ENCODE data around the gene PPDPF.

The PPDPF gene

GRCh38 chr20:63522091-63522868 is 1.7 kb downstream of the PPDPF start:
- DNase-seq (ENCODE audit: low read depth, low spot score): no peak

- DNase-seq (ENCODE audit: low read depth, low spot score): no peak
Measured at GRCh38 chr20:63522981-63523611, 2.5 kb downstream of the PPDPF start.

GRCh38 chr20:63525185-63525584 is 4.6 kb downstream of the PPDPF start:
- no peak for DNase-seq (ENCODE audit: low read depth, low spot score)

- DNase-seq (ENCODE audit: low read depth, low spot score): no peak
Measured at GRCh38 chr20:63525971-63526370, 5.4 kb downstream of the PPDPF start.

- no peak for DNase-seq (ENCODE audit: low read depth, low spot score)
Measured at GRCh38 chr20:63527184-63527583, 6.6 kb downstream of the PPDPF start.

- no peak for DNase-seq (ENCODE audit: low read depth, low spot score)
Measured at GRCh38 chr20:63529180-63529860, 8.8 kb downstream of the PPDPF start.

GRCh38 chr20:63529861-63530787 is 9.6 kb downstream of the PPDPF start:
- no peak for DNase-seq (ENCODE audit: low read depth, low spot score)

- no peak for DNase-seq (ENCODE audit: low read depth, low spot score)
Measured at GRCh38 chr20:63530788-63531160, 10.2 kb downstream of the PPDPF start.

- no peak for DNase-seq (ENCODE audit: low read depth, low spot score)
Measured at GRCh38 chr20:63531686-63532448, 11.3 kb downstream of the PPDPF start.

GRCh38 chr20:63532449-63532971 is 11.9 kb downstream of the PPDPF start:
- no peak for DNase-seq (ENCODE audit: low read depth, low spot score)

GRCh38 chr20:63533388-63533787 is 12.8 kb downstream of the PPDPF start:
- no peak for DNase-seq (ENCODE audit: low read depth, low spot score)

- DNase-seq (ENCODE audit: low read depth, low spot score): no peak
Measured at GRCh38 chr20:63533871-63534393, 13.4 kb downstream of the PPDPF start.

- no peak for DNase-seq (ENCODE audit: low read depth, low spot score)
Measured at GRCh38 chr20:63534427-63534830, 13.9 kb downstream of the PPDPF start.

GRCh38 chr20:63534831-63535651 is 14.5 kb downstream of the PPDPF start:
- no peak for DNase-seq (ENCODE audit: low read depth, low spot score)

- no peak for DNase-seq (ENCODE audit: low read depth, low spot score)
Measured at GRCh38 chr20:63536241-63536977, 15.8 kb downstream of the PPDPF start.

- no peak for DNase-seq (ENCODE audit: low read depth, low spot score)
Measured at GRCh38 chr20:63536997-63537524, 16.5 kb downstream of the PPDPF start, which contains the start of gene PTK6. Gene PTK6 (minus strand): TSS chr20:63537376. CDS start chr20:63537314, 62 bp downstream.

- DNase-seq (ENCODE audit: low read depth, low spot score): no peak
Measured at GRCh38 chr20:63537525-63538203, 17.1 kb downstream of the PPDPF start.
